ENCODE results near the gene PPAT.

DNA sequence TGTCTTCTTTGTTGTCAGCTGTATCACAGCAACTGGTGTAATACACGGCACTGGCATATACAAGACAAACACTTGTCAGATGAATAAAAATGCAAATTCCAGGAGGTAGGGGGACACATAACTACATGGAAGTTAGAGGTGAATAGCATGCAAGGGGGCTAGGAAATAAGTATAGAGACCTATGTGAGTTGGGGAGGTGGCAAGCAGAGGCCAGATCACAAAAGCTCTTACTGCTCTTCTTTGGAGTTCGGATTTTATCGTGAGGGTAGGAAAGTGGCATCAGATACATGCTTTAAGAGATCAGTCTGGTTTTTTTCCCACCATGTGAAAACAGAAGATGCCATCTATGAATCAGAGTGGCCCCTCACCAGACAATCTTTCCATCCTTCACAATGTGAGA lies 29.2 kb upstream of the PPAT start:
- TF ChIP-seq, protein P1, sequence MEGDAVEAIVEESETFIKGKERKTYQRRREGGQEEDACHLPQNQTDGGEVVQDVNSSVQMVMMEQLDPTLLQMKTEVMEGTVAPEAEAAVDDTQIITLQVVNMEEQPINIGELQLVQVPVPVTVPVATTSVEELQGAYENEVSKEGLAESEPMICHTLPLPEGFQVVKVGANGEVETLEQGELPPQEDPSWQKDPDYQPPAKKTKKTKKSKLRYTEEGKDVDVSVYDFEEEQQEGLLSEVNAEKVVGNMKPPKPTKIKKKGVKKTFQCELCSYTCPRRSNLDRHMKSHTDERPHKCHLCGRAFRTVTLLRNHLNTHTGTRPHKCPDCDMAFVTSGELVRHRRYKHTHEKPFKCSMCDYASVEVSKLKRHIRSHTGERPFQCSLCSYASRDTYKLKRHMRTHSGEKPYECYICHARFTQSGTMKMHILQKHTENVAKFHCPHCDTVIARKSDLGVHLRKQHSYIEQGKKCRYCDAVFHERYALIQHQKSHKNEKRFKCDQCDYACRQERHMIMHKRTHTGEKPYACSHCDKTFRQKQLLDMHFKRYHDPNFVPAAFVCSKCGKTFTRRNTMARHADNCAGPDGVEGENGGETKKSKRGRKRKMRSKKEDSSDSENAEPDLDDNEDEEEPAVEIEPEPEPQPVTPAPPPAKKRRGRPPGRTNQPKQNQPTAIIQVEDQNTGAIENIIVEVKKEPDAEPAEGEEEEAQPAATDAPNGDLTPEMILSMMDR (IDR thresholded peaks at IDR 0.05): no peak
- no peak for TF ChIP-seq POLR2A (IDR thresholded peaks at IDR 0.05)
- TF ChIP-seq POLR2AphosphoS5 (IDR thresholded peaks at IDR 0.05): no peak

All from prostate gland (tissue), 2 donors.